Measurements from ENCODE around the gene RBM20.
A peak's percentile ranks its signal among the peaks of the same experiment; 100 is the strongest.

RBM20 gene

GRCh38 chr10:110739811-110740271 is 95.7 kb downstream of the RBM20 start:
- DNase-seq (ENCODE audit: low spot score): no peak

GRCh38 chr10:110742801-110743200 is 98.7 kb downstream of the RBM20 start:
- no peak for DNase-seq (ENCODE audit: low spot score)

- DNase-seq (ENCODE audit: low spot score): no peak
Measured at GRCh38 chr10:110744782-110745181, 100.6 kb downstream of the RBM20 start.

GRCh38 chr10:110746254-110746826 is 102.2 kb downstream of the RBM20 start:
- peak; percentile 71 for DNase-seq (ENCODE audit: low spot score)

- DNase-seq (ENCODE audit: low spot score): no peak
Measured at GRCh38 chr10:110746969-110747608, 103.0 kb downstream of the RBM20 start.

DNA sequence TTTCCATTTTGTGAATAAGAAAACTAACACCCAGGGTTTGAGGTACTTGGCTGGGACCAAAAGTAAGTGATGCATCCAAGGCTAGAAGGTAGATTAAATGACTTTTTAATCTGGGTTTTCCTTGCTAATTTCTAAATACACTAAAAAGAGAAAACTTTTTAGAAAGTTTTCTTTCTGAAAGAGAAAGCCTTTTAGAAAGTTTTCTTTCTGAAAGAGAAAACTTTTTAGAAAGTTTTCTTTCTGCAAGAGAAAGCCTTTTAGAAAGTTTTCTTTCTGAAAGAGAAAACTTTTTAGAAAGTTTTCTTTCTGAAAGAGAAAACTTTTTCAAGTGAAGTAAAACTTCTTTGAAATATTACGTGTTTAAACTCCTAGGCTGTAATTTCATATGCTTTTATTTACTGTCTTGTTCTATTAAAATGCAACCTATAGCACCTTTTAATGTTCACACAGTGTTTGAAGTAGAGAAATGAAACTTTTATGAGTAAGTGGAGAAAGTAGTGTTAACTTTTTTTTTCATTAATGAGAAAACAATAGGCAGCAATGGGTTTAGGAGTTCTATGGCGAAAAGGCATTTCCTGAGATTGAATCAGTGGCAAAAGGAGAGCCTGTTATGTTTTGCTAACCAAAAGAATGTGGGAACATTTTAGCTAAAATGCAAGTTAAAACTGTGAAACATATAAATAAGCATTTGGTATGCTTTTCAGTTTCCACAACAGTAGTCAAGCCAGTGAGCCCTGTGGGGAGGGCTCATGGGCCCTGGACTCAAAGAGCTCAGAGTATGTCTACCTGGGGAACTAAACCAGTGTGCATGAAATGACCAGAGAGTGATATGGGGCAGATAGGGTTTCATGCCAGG is 103.7 kb downstream of the RBM20 start:
- no peak for DNase-seq (ENCODE audit: low spot score)

DNA sequence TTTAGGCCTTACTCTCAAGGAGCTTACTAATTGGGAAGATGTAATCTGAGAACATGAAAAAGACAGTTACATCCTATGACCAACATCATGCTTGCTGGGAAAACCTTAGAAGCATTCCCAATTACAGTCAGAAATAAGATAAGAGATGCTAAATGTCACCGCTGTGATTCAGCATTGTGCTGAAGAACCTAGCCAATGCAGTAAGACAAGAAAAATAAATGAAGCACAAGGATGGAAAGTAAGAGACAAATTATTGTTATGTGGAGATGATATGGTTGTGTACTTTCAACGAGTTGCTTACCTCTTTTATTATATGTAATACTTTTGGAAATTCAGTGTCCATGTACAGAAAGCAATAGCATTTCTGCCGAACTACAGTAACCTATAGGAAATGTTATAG is 104.8 kb downstream of the RBM20 start:
- no peak for DNase-seq (ENCODE audit: low spot score)

DNA sequence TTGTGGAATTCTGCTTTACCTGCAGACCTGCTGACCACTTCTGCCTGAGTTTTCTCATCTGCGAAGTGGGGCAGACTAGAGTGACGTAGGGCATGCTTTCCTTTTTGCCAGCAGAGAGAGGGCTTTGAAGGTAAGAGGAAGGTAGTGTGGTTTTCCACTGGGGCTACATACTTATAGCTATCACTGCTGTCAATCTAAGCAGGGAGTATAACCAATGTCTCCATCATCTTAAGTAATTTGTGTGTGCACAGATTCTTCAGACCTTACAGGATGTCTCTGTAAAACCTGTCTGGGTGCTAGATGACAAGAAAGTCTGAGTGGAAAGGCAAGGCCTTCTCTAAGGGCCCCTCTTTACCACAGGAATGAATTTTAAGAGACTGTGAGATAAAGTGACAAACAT is 106.8 kb downstream of the RBM20 start:
- no peak for DNase-seq (ENCODE audit: low spot score)

DNA sequence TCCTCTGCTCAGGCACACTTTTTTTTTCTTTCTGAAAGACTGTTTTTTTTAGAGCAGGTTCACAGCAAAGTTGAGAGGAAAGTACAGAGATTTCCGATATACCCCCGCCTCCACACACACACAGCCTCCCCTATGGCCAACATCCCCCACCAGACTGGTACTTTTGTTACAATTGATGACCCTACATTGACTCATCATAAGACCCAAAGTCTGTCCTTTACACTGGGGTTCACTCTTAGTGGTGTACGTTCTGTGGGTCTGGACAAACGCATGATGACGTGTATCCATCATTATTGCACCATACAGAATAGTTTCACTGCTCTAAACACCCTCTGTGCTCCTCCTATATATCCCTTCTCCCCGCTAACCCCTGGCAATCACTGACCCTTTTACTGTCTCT is 107.7 kb downstream of the RBM20 start:
- no peak for DNase-seq (ENCODE audit: low spot score)

DNA sequence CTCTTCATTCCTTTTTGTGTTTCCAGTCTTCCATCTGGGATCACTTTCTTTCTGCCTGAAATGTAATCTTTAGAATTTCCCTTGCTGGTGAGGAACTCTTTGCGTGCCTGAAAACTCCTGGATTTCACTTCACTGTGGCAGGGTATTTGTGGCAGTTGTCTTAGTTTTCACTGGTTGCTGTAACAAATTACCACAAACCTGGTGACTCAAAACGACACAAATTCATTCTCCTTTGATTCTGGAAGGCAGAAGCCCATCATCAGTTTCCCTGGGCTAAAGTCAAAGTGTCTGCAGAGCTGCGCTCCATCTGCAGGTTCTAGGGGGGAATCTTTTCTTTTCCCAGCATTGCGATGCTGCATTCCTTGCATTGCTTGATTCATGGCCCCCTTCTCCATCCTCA is 109.3 kb downstream of the RBM20 start:
- DNase-seq (ENCODE audit: low spot score): no peak

- DNase-seq (ENCODE audit: low spot score): no peak
Measured at GRCh38 chr10:110754375-110755105, 110.4 kb downstream of the RBM20 start.

GRCh38 chr10:110755781-110756180 is 111.6 kb downstream of the RBM20 start:
- DNase-seq (ENCODE audit: low spot score): no peak

GRCh38 chr10:110756876-110757275 is 112.7 kb downstream of the RBM20 start:
- DNase-seq (ENCODE audit: low spot score): no peak

- DNase-seq (ENCODE audit: low spot score): no peak
Measured at GRCh38 chr10:110757586-110757985, 113.5 kb downstream of the RBM20 start.

- DNase-seq (ENCODE audit: low spot score): no peak
Measured at GRCh38 chr10:110758128-110758765, 114.1 kb downstream of the RBM20 start.

- peak; percentile 30 for DNase-seq (ENCODE audit: low spot score)
Measured at GRCh38 chr10:110758898-110759297, 114.8 kb downstream of the RBM20 start.

GRCh38 chr10:110759523-110759922 is 115.4 kb downstream of the RBM20 start:
- no peak for DNase-seq (ENCODE audit: low spot score)

DNA sequence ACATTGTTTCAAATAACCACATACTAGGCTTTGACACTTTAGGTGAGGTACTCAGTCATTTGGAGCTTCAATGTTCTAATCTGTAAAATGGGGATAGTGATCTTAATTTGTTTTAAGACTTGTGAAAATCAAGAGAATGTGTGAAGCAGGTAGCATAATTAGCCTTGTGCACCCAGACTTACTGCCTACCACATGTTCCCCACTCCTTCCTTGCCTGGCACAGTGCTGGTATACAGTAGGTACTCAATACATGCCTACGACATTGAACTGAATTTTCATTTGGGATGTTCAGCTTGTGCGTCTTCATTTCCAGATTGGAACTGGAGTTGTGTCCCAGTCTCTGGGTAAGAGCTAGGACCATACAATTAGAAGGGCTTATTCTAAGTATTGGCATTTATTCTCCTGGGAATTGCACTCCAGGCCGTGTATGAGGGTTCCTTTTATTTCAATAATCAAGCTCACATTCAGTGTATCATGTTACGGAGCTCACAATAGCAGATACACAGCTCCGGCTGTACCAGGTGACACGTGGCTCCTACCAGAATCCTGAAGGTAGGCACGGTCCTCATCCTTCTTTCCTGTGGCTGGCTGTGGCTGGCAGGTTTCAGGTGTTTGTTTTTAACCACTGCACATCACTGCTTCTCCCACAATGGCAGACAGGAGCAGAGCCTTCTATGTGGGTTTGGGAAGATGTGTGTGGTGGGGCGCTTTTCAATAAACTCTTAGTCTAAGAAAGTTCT is 118.1 kb downstream of the RBM20 start:
- DNase-seq (ENCODE audit: low spot score): no peak

DNA sequence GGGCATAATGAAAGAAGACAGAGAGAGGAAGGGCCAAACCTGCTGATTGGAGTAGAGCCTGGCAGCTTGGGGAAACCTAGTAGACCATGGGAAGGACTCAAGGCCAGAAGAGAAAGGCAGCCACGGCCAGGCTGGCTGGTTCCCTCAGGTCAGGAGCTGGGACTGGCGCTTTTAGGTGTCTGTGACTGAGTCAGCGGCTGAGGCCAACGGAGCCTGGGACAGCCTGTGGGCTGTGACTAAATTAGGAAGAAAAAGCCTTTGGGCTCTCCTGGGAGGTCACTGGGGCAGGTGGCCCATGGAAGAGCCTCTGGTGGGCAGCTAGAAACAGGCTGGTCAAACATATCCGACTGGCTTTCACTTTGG is 118.7 kb downstream of the RBM20 start:
- no peak for DNase-seq (ENCODE audit: low spot score)

GRCh38 chr10:110764378-110764777 is 120.2 kb downstream of the RBM20 start:
- DNase-seq (ENCODE audit: low spot score): no peak

- no peak for DNase-seq (ENCODE audit: low spot score)
Measured at GRCh38 chr10:110764793-110765512, 120.8 kb downstream of the RBM20 start.

Data from RKO (cell line).